HL-60 (cell line): ENCODE measurements around the gene ST6GAL1.
"Not testable (repeated sequence)": the region's sequence is repeated elsewhere in the genome, so short reads cannot be mapped to it uniquely, and the experiment has no call there.

Source experiments
- DNase-seq, 2 experiments: peaks; one replicate each; pipeline ENCODE4 v3.0.0-alpha.2; 2010 to 2020; ENCODE audit warnings: low read depth in 1 of 2, low spot score in 1 of 2
- H3K27ac ChIP-seq: fragments of 250-450 bp; sonication (Bioruptor Pico); replicated peaks from 2 replicates; pipeline ENCODE4 v1.5.1; 2020; ENCODE audit warnings: mild to moderate bottlenecking, moderate library complexity
- H3K27me3 ChIP-seq: fragments of 250-450 bp; sonication (Bioruptor Pico); 2 replicates; pipeline ENCODE4 v1.5.1; 2021; ENCODE audit warnings: mild to moderate bottlenecking, moderate library complexity; ENCODE audit not compliant: insufficient read depth, poor library complexity, severe bottlenecking
- H3K4me3 ChIP-seq: replicated peaks from 2 replicates; pipeline ENCODE4 v1.5.1; 2011; ENCODE audit warnings: mild to moderate bottlenecking, control low read depth, low read length; ENCODE audit not compliant: insufficient read depth
- CTCF ChIP-seq: IDR thresholded peaks from one replicate; pipeline ENCODE4 v1.5.1; 2011; ENCODE audit warnings: low read length, control low read depth, inconsistent platforms; ENCODE audit not compliant: insufficient read depth
- GABPA ChIP-seq: IDR thresholded peaks from 2 replicates; pipeline ENCODE4 v1.6.1; 2012; ENCODE audit warnings: low read depth
- POLR2AphosphoS5 ChIP-seq: IDR thresholded peaks from 2 replicates; pipeline ENCODE4 v1.6.1; 2012; ENCODE audit warnings: low read depth
- SPI1 ChIP-seq: IDR thresholded peaks from 2 replicates; pipeline ENCODE4 v1.6.1; 2012; ENCODE audit warnings: low read depth, mild to moderate bottlenecking, borderline replicate concordance
- TF ChIP-seq, protein P1 (sequence below): IDR thresholded peaks from 2 replicates; pipeline ENCODE4 v1.6.1; 2012; ENCODE audit warnings: low read depth; ENCODE audit not compliant: insufficient replicate concordance

The ST6GAL1 gene

DNA sequence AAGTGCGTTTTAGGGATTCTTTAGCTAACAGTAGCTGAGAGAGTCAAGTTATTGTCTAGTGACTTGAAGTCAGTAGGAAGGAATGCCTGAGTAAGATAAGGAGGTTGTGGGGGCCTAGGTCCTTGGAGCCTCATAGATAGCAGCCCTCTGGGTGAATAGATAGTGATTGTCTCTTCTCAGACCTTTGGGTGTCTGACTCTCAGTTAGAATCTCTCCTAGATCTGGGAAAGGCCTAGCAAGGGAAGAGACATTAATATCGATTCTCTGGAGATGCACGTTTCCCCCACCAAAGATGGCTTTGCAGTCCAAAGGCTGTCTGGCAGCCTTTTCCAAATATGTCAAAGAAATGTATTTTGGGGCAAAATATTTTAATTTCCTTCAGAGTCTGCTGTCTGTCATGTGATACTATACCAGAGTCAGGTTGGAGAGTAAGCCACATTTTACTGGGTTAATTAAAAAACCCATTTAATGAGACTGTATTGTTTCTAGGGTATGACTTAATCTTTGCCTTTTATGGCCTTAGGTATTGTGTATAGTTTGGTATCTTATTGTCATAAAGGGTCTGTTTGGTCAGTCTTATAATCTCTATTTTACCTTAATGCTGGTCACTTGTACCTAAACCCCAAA lies 92.2 kb downstream of the ST6GAL1 start:
- DNase-seq: no peak
- Histone ChIP-seq H3K27me3 (no peaks in the 10 kb centered on the region), H3K4me3 (no peak overlapping the region), H3K27ac (no peak overlapping the region)
- TF ChIP-seq SPI1: no peak
- no peak for TF ChIP-seq POLR2AphosphoS5

DNA sequence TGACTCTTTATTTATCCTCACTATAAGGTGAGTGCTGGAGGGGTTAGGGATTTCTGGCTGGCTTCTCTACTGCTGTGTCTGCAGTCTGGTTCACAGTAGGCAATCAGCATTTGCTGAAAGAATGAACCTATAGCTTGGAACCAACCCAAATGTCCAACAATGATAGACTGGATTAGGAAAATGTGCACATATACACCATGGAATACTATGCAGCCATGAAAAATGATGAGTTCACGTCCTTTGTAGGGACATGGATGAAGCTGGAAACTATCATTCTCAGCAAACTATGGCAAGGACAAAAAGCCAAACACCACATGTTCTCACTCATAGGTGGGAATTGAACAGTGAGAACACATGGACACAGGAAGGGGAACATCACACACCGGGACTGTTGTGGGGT lies 93.0 kb downstream of the ST6GAL1 start:
- H3K4me3 ChIP-seq, H3K27me3 ChIP-seq, DNase-seq, H3K27ac ChIP-seq: not testable (repeated sequence)

GRCh38 chr3:187024536-187025226 lies 94.4 kb downstream of the ST6GAL1 start:
- TF ChIP-seq POLR2AphosphoS5: no peak
- TF ChIP-seq CTCF: no peak
- TF ChIP-seq, protein P1, sequence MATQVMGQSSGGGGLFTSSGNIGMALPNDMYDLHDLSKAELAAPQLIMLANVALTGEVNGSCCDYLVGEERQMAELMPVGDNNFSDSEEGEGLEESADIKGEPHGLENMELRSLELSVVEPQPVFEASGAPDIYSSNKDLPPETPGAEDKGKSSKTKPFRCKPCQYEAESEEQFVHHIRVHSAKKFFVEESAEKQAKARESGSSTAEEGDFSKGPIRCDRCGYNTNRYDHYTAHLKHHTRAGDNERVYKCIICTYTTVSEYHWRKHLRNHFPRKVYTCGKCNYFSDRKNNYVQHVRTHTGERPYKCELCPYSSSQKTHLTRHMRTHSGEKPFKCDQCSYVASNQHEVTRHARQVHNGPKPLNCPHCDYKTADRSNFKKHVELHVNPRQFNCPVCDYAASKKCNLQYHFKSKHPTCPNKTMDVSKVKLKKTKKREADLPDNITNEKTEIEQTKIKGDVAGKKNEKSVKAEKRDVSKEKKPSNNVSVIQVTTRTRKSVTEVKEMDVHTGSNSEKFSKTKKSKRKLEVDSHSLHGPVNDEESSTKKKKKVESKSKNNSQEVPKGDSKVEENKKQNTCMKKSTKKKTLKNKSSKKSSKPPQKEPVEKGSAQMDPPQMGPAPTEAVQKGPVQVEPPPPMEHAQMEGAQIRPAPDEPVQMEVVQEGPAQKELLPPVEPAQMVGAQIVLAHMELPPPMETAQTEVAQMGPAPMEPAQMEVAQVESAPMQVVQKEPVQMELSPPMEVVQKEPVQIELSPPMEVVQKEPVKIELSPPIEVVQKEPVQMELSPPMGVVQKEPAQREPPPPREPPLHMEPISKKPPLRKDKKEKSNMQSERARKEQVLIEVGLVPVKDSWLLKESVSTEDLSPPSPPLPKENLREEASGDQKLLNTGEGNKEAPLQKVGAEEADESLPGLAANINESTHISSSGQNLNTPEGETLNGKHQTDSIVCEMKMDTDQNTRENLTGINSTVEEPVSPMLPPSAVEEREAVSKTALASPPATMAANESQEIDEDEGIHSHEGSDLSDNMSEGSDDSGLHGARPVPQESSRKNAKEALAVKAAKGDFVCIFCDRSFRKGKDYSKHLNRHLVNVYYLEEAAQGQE: no peak
- TF ChIP-seq SPI1: no peak
- TF ChIP-seq GABPA: no peak
- Histone ChIP-seq H3K27me3 (no peaks in the 10 kb centered on the region), H3K27ac (no peak overlapping the region), H3K4me3 (no peak overlapping the region)
- no peak for DNase-seq

- no peak overlapping the region for H3K4me3 ChIP-seq
- no peak overlapping the region for H3K27ac ChIP-seq
- no peak for DNase-seq
- peak; percentile 46; the same call in 1 of the 2 replicates for TF ChIP-seq SPI1
- TF ChIP-seq GABPA: no peak
- no peaks in the 10 kb centered on the region for H3K27me3 ChIP-seq
These were observed 94.9 kb downstream of the ST6GAL1 start for GRCh38 chr3:187025254-187025655.

DNA sequence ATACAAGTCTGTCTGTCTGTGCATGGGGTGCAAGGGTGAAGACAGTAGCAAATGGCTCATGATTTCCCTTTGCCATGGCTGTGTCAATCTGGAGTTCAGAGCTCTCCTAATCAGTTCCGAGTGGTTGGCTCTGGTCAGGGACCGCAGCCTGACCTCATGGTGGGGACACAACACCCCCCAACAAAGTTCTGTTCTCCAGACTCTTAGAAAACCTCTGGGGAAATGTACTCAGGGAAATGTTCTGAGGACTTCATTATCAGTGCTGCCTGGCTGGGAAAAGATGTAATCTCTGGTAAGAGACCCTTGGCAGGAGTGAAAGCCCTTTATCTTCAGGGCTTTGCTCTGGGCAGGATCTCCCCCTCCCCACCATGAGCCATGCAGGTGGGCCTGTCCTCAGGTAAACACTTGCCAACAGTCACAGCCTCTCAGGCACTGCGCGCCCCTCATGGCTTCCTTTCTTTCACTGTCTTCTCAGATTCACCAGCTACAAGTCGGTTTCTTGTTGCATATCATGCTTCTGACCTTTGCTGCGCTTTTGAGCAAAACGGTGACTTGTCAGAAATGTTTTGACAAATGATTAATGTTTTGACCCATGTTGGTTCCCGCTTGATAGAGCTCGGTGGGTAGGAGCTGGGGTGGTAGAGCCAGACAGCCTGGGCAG lies 95.5 kb downstream of the ST6GAL1 start:
- DNase-seq: no peak
- Histone ChIP-seq H3K4me3 (no peak overlapping the region), H3K27ac (no peak overlapping the region), H3K27me3 (no peaks in the 10 kb centered on the region)
- TF ChIP-seq, protein P1: no peak
- no peak for TF ChIP-seq POLR2AphosphoS5
- no peak for TF ChIP-seq SPI1
